Suppressor macrophage treated with lipopolysaccharide for 4 hours (primary cell): ENCODE measurements around the gene ANKRD33B.
"Not testable (repeated sequence)": the region's sequence is repeated elsewhere in the genome, so short reads cannot be mapped to it uniquely, and the experiment has no call there.

ENCODE experiments used
- DNase-seq: peaks from one replicate; pipeline ENCODE4 v3.0.0-alpha.2; 2020

The ANKRD33B gene

GRCh38 chr5:10563945-10564837, at the start of gene ANKRD33B:
Gene ANKRD33B (plus strand): TSS chr5:10564070. CDS start chr5:10564468, 398 bp downstream.
- DNase-seq = peak; percentile 88

- not testable (repeated sequence) for DNase-seq
These were observed 49.3 kb upstream of the ANKRD33B start for GRCh38 chr5:10514572-10514971.

- no peak for DNase-seq
These were observed 48.4 kb upstream of the ANKRD33B start for GRCh38 chr5:10515492-10515891.

- no peak for DNase-seq
These were observed 45.5 kb upstream of the ANKRD33B start for GRCh38 chr5:10518347-10518746.

- DNase-seq = no peak
These were observed 44.1 kb upstream of the ANKRD33B start for GRCh38 chr5:10519729-10520128.

GRCh38 chr5:10520706-10521105, 43.2 kb upstream of the ANKRD33B start:
- DNase-seq = no peak

- DNase-seq = peak; percentile 19
These were observed 42.2 kb upstream of the ANKRD33B start for GRCh38 chr5:10521466-10522223.

GRCh38 chr5:10522224-10522611, 41.7 kb upstream of the ANKRD33B start:
- DNase-seq = no peak

GRCh38 chr5:10524376-10525123, 39.3 kb upstream of the ANKRD33B start:
- no peak for DNase-seq

GRCh38 chr5:10525124-10525495, 38.8 kb upstream of the ANKRD33B start:
- DNase-seq = no peak

GRCh38 chr5:10527281-10527950, 36.5 kb upstream of the ANKRD33B start:
- no peak for DNase-seq

- DNase-seq = no peak
These were observed 35.6 kb upstream of the ANKRD33B start for GRCh38 chr5:10528056-10528816.

- DNase-seq = no peak
These were observed 35.0 kb upstream of the ANKRD33B start for GRCh38 chr5:10528827-10529226.

- DNase-seq = no peak
These were observed 33.1 kb upstream of the ANKRD33B start for GRCh38 chr5:10530601-10531320.

- no peak for DNase-seq
These were observed 31.4 kb upstream of the ANKRD33B start for GRCh38 chr5:10532421-10532820.

- no peak for DNase-seq
These were observed 30.6 kb upstream of the ANKRD33B start for GRCh38 chr5:10533226-10533625.

- DNase-seq = no peak
These were observed 29.0 kb upstream of the ANKRD33B start for GRCh38 chr5:10534561-10535530.

GRCh38 chr5:10536511-10536910, 27.4 kb upstream of the ANKRD33B start:
- no peak for DNase-seq

GRCh38 chr5:10536931-10537579, 26.8 kb upstream of the ANKRD33B start:
- DNase-seq = peak; percentile 32
